ENCODE measurements around the gene ARSA.

Gene ARSA

GRCh38 chr22:50627642-50628542, at the start of gene ARSA:
ARSA (minus strand) TSS chr22:50628152; CDS start chr22:50627779, 373 bp downstream.
- H3K4me3 ChIP-seq (ENCODE audit: low read depth in 1 of 2, low read length in 1 of 2) = peak within 1 kb of the TSS; percentile 74 to 95
- H3K9me3 ChIP-seq = no peaks in the 10 kb centered on the region
- no peaks in the 10 kb centered on the region for H3K27me3 ChIP-seq
- peak within 1 kb of the TSS; percentile 88 for H3K27ac ChIP-seq
- H3K4me1 ChIP-seq (ENCODE audit: control insufficient read depth in 1 of 2, insufficient read depth in 1 of 2, low read depth in 1 of 2, low read length in 1 of 2) = peaks cover 29% of the 10 kb centered on the region in 2 experiments
- H3K36me3 ChIP-seq = peaks cover 29% of the 10 kb centered on the region
- TF ChIP-seq CTCF (IDR thresholded peaks at IDR 0.05) = peak; percentile 55

- Histone ChIP-seq H3K36me3 (no peaks in the 10 kb centered on the region), H3K4me3 (ENCODE audit: low read depth in 1 of 2, low read length in 1 of 2) (no peak overlapping the region), H3K27me3 (peaks cover 54% of the 10 kb centered on the region), H3K4me1 (ENCODE audit: control insufficient read depth in 1 of 2, insufficient read depth in 1 of 2, low read depth in 1 of 2, low read length in 1 of 2) (peaks cover 0 to 6% of the 10 kb centered on the region in 2 experiments), H3K27ac (no peak overlapping the region), H3K9me3 (no peaks in the 10 kb centered on the region)
- no peak for TF ChIP-seq CTCF (IDR thresholded peaks at IDR 0.05)
Measured at GRCh38 chr22:50676661-50677492, 48.9 kb upstream of the ARSA start.

GRCh38 chr22:50676180-50676636, 48.3 kb upstream of the ARSA start:
- Histone ChIP-seq H3K27me3 (peaks cover 61% of the 10 kb centered on the region), H3K4me3 (ENCODE audit: low read depth in 1 of 2, low read length in 1 of 2) (no peak overlapping the region), H3K9me3 (no peaks in the 10 kb centered on the region), H3K27ac (no peak overlapping the region), H3K36me3 (no peaks in the 10 kb centered on the region), H3K4me1 (ENCODE audit: control insufficient read depth in 1 of 2, insufficient read depth in 1 of 2, low read depth in 1 of 2, low read length in 1 of 2) (peaks cover 0 to 6% of the 10 kb centered on the region in 2 experiments)
- TF ChIP-seq CTCF (IDR thresholded peaks at IDR 0.05) = no peak

GRCh38 chr22:50675553-50676179, 47.7 kb upstream of the ARSA start:
- no peaks in the 10 kb centered on the region for H3K36me3 ChIP-seq
- H3K27ac ChIP-seq = no peak overlapping the region
- H3K9me3 ChIP-seq = no peaks in the 10 kb centered on the region
- H3K4me1 ChIP-seq (ENCODE audit: control insufficient read depth in 1 of 2, insufficient read depth in 1 of 2, low read depth in 1 of 2, low read length in 1 of 2) = peaks cover 0 to 6% of the 10 kb centered on the region in 2 experiments
- no peak for TF ChIP-seq CTCF (IDR thresholded peaks at IDR 0.05)
- H3K4me3 ChIP-seq (ENCODE audit: low read depth in 1 of 2, low read length in 1 of 2) = no peak overlapping the region
- H3K27me3 ChIP-seq = peaks cover 66% of the 10 kb centered on the region

Measured in neutrophil (primary cell).